Activated naive CD4-positive, alpha-beta T cell treated with anti-CD3 and anti-CD28 coated beads, Interleukin-2, amount 10 ng/mL, durations not matched to agents 7 days and 5 days (primary cell): ENCODE results near the gene MYRFL.

Experiments
- CTCF ChIA-PET: fragments of 350-600 bp; sonication (Branson Sonifier 250); formaldehyde crosslinking; loops from one replicate; lab custom pipeline; 2021; ENCODE audit warnings: antibody characterized with exemption; lab: Charles Lee
- DNase-seq: peaks from one replicate; pipeline ENCODE4 v3.0.0-alpha.2; 2020
- H3K27ac Mint-ChIP-seq: one replicate; pipeline ENCODE4 v1.8.0; 2021; ENCODE audit warnings: mild to moderate bottlenecking, moderate library complexity, mixed read lengths
- H3K27me3 Mint-ChIP-seq: one replicate; pipeline ENCODE4 v1.8.0; 2021; ENCODE audit warnings: mild to moderate bottlenecking, mixed read lengths
- H3K36me3 Mint-ChIP-seq: one replicate; pipeline ENCODE4 v1.8.0; 2021; ENCODE audit warnings: mixed read lengths
- H3K4me1 Mint-ChIP-seq: one replicate; pipeline ENCODE4 v1.8.0; 2021; ENCODE audit warnings: mixed read lengths
- H3K4me3 Mint-ChIP-seq: one replicate; pipeline ENCODE4 v1.8.0; 2021; ENCODE audit warnings: mild to moderate bottlenecking, moderate library complexity, mixed read lengths
- H3K9me3 Mint-ChIP-seq: one replicate; pipeline ENCODE4 v1.8.0; 2021; ENCODE audit warnings: mixed read lengths

The MYRFL gene

DNA sequence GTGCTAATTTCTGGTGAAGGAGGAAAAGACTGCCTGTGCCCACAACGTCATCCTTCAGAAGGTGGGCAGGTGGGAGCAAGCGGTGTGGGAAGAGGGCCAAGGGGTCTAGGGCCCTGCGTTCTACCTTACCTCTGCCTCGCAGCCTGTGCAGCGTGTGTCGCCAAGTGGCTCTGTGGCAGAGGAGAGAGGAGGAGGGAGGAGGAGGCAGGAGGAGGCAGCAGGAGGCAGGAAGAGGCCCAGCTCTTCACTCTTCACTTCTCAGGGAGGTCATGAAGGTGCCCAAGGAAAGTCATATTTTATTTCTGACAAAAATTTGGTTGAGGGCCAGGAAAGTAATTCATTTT, 177.9 kb downstream of the MYRFL start:
- CTCF ChIA-PET: no interaction called here
- no peak for DNase-seq
- H3K27ac Mint-ChIP-seq: no peak overlapping the region
- no peaks in the 10 kb centered on the region for H3K9me3 Mint-ChIP-seq
- H3K4me1 Mint-ChIP-seq: no peaks in the 10 kb centered on the region
- H3K27me3 Mint-ChIP-seq: peaks cover 4% of the 10 kb centered on the region
- no peaks in the 10 kb centered on the region for H3K36me3 Mint-ChIP-seq
- H3K4me3 Mint-ChIP-seq: no peak overlapping the region

- no peak overlapping the region for H3K4me3 Mint-ChIP-seq
- no peaks in the 10 kb centered on the region for H3K27me3 Mint-ChIP-seq
- H3K36me3 Mint-ChIP-seq: no peaks in the 10 kb centered on the region
- no peak overlapping the region for H3K27ac Mint-ChIP-seq
- no peaks in the 10 kb centered on the region for H3K4me1 Mint-ChIP-seq
- no peaks in the 10 kb centered on the region for H3K9me3 Mint-ChIP-seq
- DNase-seq: no peak
- CTCF ChIA-PET: no interaction called here
These were observed 181.0 kb downstream of the MYRFL start for GRCh38 chr12:70005864-70006618.

DNA sequence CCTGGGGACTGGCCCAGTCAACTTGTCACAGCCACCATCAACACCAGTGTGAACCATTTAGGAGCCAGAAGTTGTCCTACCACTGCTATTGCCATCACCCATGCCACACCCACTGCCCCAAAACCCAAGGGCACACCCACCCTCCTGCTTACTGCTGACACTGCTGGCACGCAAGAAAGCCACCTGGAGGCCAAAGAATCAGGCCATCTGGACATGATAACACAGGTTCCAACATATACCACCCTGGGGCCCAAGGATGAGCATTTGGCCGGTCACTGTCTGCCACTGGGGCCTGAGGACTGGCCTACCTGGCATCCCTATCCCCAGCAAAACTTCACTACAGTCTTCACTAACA, 181.6 kb downstream of the MYRFL start:
- no peak for DNase-seq
- H3K4me3 Mint-ChIP-seq: no peak overlapping the region
- no peaks in the 10 kb centered on the region for H3K36me3 Mint-ChIP-seq
- H3K9me3 Mint-ChIP-seq: peaks cover 2% of the 10 kb centered on the region
- H3K4me1 Mint-ChIP-seq: no peaks in the 10 kb centered on the region
- CTCF ChIA-PET: no interaction called here
- no peak overlapping the region for H3K27ac Mint-ChIP-seq
- H3K27me3 Mint-ChIP-seq: no peaks in the 10 kb centered on the region

- H3K27ac Mint-ChIP-seq: no peak overlapping the region
- no peaks in the 10 kb centered on the region for H3K4me1 Mint-ChIP-seq
- CTCF ChIA-PET: interaction anchor here (0.7 kb wide), 1 partner anchor 106 kb away, joined by 3 read pairs; no protein-coding TSS in a partner anchor
- H3K27me3 Mint-ChIP-seq: no peaks in the 10 kb centered on the region
- H3K36me3 Mint-ChIP-seq: no peaks in the 10 kb centered on the region
- no peak overlapping the region for H3K4me3 Mint-ChIP-seq
- peaks cover 2% of the 10 kb centered on the region for H3K9me3 Mint-ChIP-seq
- no peak for DNase-seq
These were observed 182.7 kb downstream of the MYRFL start for GRCh38 chr12:70007687-70008086.
